ENCODE results near the gene SIK3.

SIK3 gene

DNA sequence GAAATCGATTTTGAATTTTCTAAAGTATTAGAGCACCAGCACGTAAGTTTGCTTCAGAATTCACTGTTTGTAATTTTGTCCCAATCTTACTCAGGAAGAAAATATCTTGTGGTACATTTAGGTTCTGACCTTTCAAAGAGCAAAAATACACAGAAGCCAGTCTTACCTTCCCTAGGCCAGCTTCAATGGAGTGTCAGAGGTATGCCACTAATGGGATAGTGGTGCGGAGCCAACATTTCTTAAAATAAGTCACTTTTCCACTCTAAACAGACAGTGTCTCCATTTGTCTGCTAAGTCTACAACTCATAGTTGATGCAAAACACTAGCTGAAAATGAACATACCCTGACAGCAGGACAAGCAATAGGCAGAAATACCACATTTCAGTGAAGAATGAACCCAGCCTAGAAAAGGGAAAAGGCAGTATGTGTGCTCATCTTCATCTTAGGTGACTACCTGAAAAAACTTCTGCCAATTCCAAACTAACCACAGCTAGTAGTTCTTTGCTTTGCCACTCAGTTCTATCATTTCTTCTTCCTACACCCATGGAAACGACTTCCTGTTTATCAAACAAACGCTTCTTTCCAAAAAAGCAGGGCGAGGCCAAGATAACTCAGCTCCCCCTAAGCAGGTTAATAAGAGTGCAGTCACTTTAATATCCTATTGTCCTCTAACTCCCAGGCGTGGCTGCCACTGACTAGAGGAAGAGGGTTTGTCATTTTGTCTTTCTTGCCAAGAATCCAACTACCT, 166.8 kb downstream of the SIK3 start:
- DNase-seq (ENCODE audit: low read depth, low spot score), result no peak

DNA sequence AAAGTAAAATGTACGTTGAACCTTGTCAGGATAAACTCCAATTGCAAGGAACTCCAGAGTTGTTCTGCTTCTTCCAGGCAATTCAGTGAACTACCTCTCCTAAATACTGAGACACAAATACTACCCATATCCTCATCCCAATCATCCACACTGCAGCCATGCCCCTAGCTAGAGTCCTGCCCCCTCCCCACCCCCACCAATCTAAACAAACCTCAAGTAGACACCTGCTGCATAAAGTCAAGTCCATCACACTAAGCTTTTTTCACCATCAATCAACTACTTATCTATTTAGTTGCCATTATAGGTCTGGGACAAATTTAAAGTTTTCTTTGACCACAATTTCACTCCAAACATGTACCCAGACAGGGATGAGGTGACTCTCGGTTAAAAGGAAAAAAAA, 167.6 kb downstream of the SIK3 start:
- no peak for DNase-seq (ENCODE audit: low read depth, low spot score)

DNA sequence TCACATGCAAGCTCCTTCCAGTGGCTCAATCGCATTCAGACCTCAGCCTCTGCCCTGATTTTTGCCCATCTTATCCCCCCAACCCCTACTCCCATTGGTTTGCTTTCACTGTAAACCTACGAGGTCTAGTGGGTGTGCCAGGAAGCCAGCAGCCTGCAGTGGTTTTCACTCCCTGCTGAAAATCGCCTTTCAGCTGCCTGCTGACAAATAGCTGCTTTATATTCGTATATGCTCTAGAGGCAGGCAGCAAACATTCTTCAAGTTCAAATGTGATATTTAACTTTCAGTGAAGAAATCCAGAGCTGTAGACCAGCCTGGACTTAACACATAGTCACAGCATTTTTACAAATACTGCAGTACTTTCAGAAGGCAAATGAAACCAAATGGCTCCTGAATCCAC, 168.1 kb downstream of the SIK3 start:
- DNase-seq (ENCODE audit: low read depth, low spot score), result no peak

DNA sequence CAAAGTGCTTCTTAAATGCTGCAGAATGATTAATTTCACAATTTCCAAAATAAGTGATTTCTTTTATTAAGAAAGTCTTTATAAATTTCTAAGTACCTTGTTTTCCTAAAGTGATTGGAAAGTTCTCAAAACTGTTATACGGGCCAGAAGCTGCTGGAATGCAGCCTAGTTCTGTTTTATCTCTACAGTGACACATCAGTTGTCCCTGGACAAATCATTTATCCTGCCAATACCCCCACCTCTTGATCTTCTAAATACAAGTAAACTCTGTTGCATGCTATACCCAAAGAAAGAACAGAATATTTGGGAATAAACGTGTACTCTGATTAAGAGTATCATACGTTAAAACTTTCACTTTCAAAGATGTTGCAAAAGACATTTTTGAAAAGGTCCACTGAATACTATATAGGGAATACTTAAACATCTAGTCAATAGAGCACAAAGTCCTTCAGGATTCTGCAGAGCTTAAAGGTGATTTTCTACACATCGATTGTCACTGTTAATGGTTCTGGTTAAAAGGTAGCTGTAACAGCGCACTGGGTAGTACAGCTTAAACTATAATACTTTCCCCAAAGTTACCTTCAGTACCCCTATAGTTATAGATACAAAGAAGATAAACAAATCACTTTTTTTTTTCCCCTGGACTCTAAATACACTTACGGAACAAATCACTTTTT, 168.7 kb downstream of the SIK3 start:
- no peak for DNase-seq (ENCODE audit: low read depth, low spot score)

DNA sequence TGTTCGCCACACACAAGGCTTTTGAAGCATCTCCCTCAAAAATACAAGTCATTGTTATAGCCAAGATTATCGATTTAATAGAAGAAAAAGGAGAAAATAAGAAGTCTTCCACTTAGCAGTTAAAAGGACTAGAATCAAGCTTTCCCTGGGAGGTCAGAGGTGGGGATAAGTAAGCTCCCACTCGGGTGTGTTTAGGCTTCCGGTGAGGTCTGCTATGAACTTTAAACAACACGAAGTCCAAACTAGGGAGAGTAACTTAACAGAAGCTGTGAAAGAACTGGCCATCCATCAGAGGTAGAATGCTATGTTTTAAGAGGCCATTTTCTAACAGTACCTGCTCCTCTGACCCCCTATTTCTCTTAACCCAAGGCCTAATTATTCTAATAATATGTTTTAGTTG, 169.4 kb downstream of the SIK3 start:
- DNase-seq (ENCODE audit: low read depth, low spot score), result no peak

DNA sequence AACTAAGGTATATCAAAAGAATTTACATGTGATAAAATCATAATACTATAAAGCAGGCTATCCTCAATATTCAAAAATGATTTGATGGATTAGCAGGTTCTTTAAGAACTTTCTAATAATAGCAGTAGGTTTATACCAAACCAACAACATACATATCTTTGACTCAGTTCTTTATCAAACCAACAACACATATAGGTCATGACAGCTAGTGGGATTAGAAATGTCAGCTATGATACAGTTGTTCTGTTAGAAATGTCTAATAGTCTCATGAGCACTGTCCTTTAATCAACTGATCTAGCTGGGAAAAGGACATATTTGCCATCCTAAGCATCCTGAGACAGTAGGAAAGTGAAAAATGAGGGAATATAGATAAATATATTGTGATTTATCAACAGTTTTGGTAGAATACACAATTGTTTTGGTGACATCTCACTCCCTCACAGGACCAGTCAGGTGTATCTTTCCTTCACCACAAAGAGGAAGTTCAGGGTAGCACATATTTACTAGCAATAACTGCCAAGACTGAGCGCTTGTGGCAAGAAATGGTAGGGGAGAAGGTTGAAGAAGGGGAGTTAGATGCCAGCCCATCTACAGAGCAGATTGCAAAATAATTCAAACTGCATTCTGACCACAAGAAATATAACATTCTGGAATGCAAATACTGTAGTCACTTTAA, 170.0 kb downstream of the SIK3 start:
- no peak for DNase-seq (ENCODE audit: low read depth, low spot score)

DNA sequence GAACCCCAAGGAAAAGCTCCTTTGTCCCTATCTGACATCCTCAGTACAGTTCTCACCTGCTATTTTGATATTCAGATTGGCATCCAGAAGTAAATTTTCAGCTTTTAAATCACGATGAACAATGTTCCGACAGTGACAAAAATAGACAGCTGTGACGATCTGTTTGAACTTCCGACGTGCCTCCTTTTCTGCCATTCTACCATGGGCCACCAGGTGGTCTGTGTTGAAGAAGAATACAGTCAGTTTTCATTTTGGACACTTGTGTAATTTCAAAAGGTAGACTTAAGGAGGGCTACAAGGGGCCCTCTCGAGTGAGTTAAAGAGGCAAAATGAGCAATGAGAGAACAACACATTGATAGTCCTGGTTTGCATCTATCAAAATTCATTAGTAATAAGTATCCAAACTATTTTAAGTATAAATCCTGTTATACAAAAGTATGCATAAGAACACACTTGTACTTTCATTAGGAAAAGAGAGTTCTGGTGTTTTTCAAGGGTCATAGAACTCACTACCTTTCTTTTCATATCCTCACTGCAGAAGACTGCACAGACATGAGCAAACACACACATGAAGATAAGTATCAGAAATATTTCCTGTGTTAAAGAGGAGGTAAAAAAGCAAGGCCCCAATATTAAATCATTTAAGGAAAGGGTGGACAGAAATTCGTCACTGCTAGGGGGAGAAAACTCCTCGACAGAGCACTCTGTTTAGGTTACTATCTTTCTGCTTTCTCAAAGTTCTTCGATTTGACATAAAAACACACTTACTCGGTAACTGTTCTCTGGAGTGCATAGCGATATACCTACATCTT, 170.9 kb downstream of the SIK3 start:
- no peak for DNase-seq (ENCODE audit: low read depth, low spot score)

DNA sequence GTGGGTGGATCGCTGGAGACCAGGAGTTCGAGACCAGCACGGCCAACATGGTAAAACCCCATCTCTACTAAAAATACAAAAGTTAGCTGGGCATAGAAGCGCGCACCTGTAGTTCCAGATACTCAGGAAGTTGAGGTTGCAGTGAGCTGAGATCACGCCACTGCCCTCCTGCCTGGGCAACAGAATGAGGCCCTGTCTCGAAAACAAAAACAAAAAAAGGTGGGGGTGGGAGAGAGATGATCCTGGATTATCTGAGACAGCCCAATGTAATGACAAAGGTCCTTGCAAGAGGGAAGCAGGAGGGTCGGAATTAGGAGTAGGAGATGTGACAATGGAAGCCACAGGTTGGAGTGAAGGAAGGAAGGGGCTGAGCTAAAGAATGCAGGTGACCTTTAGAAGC, 173.2 kb downstream of the SIK3 start:
- no peak for DNase-seq (ENCODE audit: low read depth, low spot score)

DNA sequence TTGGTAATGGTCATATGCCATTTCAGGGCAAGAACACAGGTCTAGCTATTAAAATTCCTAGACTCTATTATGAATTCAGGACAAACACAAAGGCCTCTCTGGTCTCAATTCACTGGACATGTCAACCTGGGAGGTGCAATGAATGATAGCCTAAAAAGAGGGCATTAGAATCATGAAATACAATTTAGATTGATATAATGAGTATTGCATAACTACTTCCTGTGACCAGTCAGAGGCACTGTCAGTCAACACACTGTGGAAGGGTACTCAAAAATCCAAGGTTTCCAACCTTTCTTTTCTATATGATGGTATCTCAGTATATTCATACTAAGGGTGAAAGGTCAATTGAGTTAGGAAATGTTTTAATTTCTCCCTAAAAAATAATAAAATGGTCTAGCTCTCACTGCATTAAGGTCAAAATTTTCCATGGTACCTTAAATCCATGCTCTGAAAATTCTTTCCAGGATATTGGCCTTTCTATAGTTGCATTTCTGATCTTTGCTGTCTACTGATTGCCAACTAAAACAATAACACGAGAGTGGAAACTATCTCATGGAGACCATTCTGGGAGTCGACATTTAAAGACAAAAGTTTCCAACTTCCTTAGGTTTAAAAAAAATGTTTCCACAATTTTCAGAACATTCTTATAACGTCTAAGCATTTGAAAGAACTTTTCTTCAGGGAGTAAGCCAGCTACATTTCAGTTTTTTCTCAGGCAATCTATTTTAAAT, 179.1 kb downstream of the SIK3 start:
- DNase-seq (ENCODE audit: low read depth, low spot score), result no peak

DNA sequence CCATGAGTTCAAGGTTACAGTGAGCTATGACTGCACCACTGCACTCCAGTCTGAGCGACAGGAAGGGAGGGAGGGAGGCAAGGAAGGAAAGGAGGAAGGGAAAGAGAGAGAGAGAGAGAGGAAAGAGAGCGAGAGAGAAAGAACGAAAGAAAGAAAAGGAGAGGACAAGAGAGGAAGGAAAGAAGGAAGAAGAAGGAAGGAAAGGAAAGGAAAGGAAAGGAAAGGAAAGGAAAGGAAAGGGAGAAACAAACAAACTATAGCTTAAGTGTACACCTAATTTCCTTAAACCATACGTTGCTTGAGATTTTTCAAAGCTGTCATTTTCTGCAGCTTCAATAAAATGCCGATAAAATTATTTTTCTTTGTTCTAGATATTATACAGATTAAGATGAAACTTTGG, 180.6 kb downstream of the SIK3 start:
- no peak for DNase-seq (ENCODE audit: low read depth, low spot score)

DNA sequence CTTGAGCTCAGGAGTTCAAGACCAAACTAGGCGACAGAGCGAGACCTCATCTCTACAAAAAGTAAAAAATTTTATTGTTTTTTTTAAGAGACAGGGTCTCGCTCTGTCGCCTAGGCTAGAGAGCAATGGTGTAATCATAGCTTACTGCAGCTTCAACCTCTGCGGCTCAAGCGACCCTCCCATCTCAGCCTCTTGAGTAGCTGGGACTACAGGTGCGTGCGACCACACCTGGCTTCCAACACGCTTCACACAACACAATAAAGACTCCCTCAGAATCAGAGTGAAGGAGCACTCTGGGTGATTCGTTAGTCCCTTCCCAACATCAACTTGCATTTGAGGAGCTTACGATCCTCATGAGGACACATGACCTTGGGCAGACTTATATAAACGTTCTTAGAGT, 181.3 kb downstream of the SIK3 start:
- DNase-seq (ENCODE audit: low read depth, low spot score), result no peak

DNA sequence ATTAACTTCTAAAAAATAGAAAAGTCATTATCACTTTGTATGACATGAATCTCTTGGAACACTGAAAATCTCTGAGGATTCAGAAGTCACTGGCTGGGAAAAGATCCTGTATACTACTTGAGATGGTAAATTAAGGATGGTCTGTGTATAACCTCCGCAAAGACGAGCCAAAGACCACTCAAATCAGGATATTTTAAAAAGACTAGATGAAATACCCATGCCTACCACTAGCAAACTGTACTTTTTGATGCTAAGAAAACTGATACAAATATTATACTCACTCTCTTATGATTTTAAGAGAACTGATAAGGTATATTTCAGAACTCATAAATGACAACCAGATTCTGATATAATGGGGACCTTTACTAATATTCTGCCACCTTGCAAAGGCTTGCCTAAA, 182.2 kb downstream of the SIK3 start:
- no peak for DNase-seq (ENCODE audit: low read depth, low spot score)

DNA sequence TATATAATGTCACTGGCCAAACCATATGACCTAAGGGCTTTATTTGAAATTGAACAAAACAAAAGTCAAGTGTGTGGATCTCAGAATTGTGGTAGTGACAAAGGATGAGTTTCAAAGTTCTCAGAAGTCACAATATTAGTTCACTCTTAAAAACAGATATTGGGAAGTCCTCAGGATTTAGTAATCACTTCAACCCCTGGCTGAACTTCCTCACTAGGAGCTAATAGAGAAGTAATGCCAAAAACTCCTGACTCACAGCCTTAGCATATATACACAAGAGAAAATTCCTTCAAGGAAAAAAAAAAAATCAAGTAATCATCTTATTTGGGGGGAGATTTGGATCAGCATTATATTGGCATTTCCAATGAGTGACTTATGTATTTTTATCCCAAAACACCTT, 185.2 kb downstream of the SIK3 start:
- DNase-seq (ENCODE audit: low read depth, low spot score), result no peak

DNA sequence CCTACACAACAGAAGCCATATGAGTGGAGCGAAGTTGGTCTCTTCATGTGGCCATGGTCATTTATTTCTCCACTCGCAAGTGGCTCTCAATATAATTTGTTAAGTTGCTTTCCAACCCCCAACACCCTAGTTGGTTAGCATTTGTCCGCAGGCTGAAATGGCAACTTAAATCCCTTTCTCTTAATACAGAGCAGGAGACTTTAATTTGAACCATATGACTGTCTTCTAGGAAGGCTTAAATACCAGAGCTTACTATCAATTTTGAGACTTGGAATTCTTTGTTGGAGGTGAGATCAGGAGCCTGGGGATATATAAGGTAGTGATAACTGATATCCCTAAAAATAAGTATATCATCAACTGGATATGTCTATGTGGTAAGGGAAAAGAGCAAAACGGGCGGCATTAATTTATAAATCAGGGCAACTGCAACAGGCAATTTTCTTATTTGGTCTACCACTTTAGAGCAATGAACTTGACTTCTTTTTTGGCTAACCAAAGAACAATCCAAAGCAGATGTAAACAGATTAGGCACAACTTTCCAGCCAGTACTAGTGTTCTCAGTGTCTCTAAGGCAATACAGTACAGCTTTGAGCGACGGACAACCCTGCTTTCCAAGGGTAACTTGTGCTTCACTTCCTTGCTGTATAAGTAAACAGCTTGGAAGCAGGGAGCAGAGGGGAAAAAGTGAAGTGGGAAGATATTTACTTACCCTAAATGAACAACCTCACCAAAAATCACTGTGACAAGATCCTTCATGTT, 186.1 kb downstream of the SIK3 start:
- DNase-seq (ENCODE audit: low read depth, low spot score), result no peak

DNA sequence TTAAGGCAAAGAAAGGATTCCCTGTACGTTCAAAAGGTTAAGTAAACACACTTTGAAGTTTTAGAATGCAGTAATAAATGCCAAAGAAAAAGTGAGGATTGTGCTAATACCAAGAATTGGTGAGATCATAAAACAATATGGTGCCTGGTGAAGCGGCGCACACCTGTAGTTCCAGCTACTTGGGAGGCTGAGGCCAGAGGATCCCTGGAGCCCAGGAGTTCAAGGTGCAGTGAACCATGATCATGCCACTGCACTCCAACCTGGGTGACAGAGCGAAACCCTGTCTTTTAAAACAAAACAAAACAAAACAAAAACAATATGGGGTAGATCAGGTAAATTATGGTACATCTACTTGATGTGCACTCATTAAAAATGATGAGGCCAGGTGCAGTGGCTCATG, 187.4 kb downstream of the SIK3 start:
- DNase-seq (ENCODE audit: low read depth, low spot score), result no peak

DNA sequence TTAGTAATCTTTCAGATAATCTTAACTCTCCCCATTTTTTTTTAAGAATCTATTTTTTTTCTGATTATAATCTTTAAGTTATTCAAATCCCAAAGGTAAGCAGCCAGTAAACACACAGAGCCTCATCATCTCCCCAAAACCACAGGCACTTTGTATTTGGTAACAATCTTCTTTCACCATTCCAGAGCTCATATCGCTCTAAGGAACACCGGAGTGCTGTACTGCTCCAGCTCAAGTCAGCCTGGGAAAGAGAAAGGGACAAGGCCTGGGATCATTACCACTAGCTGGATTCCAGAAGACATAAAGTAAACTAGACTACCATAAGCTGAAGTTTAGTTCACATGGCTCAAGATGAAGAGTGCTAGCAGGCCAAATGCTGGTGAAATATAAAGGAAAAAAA, 187.8 kb downstream of the SIK3 start:
- no peak for DNase-seq (ENCODE audit: low read depth, low spot score)

DNA sequence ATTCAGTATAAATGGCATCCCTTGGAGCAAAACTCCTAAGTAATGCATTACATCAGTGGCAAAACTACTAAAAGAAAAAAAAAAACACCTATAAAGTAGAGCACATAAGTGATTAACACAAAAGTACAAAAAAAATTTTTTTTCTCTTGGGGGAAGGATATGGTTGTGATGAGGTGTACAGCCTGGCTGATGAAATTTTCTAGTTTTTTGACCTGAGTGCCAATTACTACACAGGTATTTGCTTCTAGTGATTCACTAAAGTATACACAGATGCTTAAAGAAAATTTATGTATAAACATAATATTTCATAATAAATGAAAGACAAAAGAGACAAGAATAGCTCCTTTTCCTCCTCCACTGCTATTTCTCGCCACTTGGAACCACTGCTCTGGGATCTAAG, 189.0 kb downstream of the SIK3 start:
- no peak for DNase-seq (ENCODE audit: low read depth, low spot score)

DNA sequence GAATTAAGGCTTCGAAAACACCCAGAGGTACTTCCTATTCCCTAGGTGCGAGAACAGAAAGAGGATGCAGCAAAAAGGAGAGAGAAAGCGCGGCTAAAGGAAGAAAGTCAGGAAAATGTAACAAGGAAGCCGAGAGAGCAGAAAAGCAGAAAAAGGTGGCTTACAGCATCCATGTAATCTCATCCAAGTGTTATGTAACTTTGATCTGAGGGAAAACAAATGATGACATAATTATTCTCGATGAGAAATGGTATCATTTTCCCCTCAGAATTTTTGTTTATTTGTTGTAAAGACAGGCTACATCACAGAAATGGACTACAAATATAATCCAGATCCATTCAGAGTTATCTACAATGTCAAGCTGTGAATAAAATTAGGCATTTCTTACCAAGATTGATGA, 191.7 kb downstream of the SIK3 start:
- DNase-seq (ENCODE audit: low read depth, low spot score), result no peak

DNA sequence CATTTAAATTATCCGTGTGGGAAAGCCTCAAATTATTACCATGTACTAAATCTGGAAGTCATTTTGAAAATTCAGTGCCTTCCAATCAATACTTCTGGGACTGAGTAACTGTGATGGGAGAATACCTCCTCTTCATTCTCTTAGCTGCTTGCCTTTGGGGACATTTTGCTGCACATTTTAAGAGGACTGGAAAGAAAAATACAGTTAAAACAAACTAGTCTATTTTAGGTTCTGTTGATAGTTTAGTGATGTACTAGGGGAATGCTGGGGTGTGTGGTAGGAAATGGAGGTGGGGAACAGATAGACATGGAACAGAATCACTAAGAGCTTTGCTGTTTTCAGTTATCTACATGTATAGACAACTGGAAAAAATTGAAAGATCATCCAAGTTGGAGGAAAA, 195.1 kb downstream of the SIK3 start:
- DNase-seq (ENCODE audit: low read depth, low spot score), result no peak

DNA sequence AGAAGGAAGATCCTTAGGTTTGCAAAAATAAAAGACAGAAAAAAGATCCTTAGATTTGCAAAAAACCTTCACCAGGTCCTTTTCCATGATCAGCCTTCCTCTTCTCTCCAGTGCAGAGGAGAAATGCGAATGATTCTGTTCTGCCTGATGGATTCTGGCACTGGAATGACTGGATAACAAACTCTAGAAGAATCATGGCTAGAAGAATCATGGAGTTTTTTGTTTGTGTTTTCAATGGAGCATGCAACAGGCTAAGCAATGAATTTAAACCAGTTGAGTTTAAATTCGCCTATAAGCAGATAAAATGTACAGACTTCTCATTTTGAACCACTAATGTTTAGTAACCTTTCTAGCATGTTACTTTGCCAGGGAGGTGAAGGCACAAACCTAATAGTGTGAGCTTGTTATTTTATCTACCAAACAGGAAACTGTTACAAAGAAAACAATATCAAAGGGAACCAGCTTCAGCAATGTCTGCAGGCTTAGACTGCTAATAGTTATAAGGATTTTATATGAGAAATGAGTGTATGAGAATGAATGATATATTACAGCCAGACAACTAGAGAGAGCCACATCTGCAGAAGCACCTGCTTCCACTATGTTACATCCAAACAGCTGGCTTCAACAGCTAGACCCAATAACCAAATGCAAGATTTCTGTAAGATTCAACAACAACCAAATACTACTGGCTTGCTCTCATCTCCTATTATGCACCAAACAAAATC, 196.1 kb downstream of the SIK3 start:
- DNase-seq (ENCODE audit: low read depth, low spot score), result no peak
